Endothelial cell (in vitro differentiated cells): ENCODE results near the gene TBK1. TPM values are rescaled to one million over a fixed set of nuclear protein-coding genes. Genes with fewer than 3 reads are reported as not detected.

Experiments used
- DNase-seq: peaks from one replicate; pipeline ENCODE4 v3.0.0; 2021; ENCODE audit warnings: low spot score
- H3K27ac Mint-ChIP-seq: one replicate; pipeline ENCODE4 v1.8.0; 2021; ENCODE audit warnings: mixed read lengths, inconsistent platforms; ENCODE audit not compliant: unreplicated experiment
- H3K27me3 Mint-ChIP-seq: one replicate; pipeline ENCODE4 v1.8.0; 2021; ENCODE audit warnings: mild to moderate bottlenecking, moderate library complexity, mixed read lengths, inconsistent platforms; ENCODE audit not compliant: unreplicated experiment
- H3K36me3 Mint-ChIP-seq: one replicate; pipeline ENCODE4 v1.8.0; 2021; ENCODE audit warnings: mild to moderate bottlenecking, low read depth, mixed read lengths, inconsistent platforms; ENCODE audit not compliant: unreplicated experiment
- H3K4me1 Mint-ChIP-seq: one replicate; pipeline ENCODE4 v1.8.0; 2021; ENCODE audit warnings: mild to moderate bottlenecking, mixed read lengths, inconsistent platforms; ENCODE audit not compliant: unreplicated experiment
- H3K4me3 Mint-ChIP-seq: one replicate; pipeline ENCODE4 v1.8.0; 2021; ENCODE audit warnings: mild to moderate bottlenecking, mixed read lengths, inconsistent platforms; ENCODE audit not compliant: unreplicated experiment
- H3K9me3 Mint-ChIP-seq: one replicate; pipeline ENCODE4 v1.8.0; 2021; ENCODE audit warnings: mixed read lengths, inconsistent platforms; ENCODE audit not compliant: unreplicated experiment
- CTCF ChIP-seq: fragments of 200-600 bp; sonication (generic); IDR thresholded peaks from one replicate; pipeline ENCODE4 v1.5.0; 2021; ENCODE audit warnings: antibody characterized with exemption; ENCODE audit not compliant: unreplicated experiment
- total RNA-seq: library from RNA; stranded (reverse); fragmentation: NEBNext Ultra II Directional; extraction: Animal tissue kit (Norgen Biotek cat#: 25700); gene quantifications from one replicate; pipeline ENCODE4 v1.2.1, GENCODE V29; 2021; ENCODE audit not compliant: unreplicated experiment

TBK1 gene
- total RNA-seq, 1 donor from 2014 or later = 20.6 TPM

- no peak for DNase-seq
- Mint-ChIP-seq H3K36me3 (peaks cover 7% of the 10 kb centered on the region), H3K9me3 (no peaks in the 10 kb centered on the region), H3K27me3 (no peaks in the 10 kb centered on the region), H3K4me3 (no peak overlapping the region), H3K4me1 (no peaks in the 10 kb centered on the region), H3K27ac (no peak overlapping the region)
- no peak for TF ChIP-seq CTCF
These were observed 41.6 kb downstream of the TBK1 start for GRCh38 chr12:64493513-64493912.

- no peak overlapping the region for H3K4me3 Mint-ChIP-seq
- TF ChIP-seq CTCF = no peak
- peaks cover 9% of the 10 kb centered on the region for H3K36me3 Mint-ChIP-seq
- H3K27ac Mint-ChIP-seq = no peak overlapping the region
- no peaks in the 10 kb centered on the region for H3K9me3 Mint-ChIP-seq
- no peaks in the 10 kb centered on the region for H3K4me1 Mint-ChIP-seq
- no peaks in the 10 kb centered on the region for H3K27me3 Mint-ChIP-seq
- no peak for DNase-seq
These were observed 43.2 kb downstream of the TBK1 start for GRCh38 chr12:64494998-64495729.

GRCh38 chr12:64496839-64497400 lies 45.0 kb downstream of the TBK1 start:
- TF ChIP-seq CTCF = no peak
- DNase-seq = no peak
- Mint-ChIP-seq H3K4me1 (no peaks in the 10 kb centered on the region), H3K27ac (no peak overlapping the region), H3K4me3 (no peak overlapping the region), H3K36me3 (peaks cover 9% of the 10 kb centered on the region), H3K27me3 (no peaks in the 10 kb centered on the region), H3K9me3 (no peaks in the 10 kb centered on the region)

GRCh38 chr12:64497484-64497883 lies 45.6 kb downstream of the TBK1 start:
- Mint-ChIP-seq H3K4me1 (no peaks in the 10 kb centered on the region), H3K36me3 (peaks cover 9% of the 10 kb centered on the region), H3K27me3 (no peaks in the 10 kb centered on the region), H3K9me3 (no peaks in the 10 kb centered on the region), H3K4me3 (no peak overlapping the region), H3K27ac (no peak overlapping the region)
- DNase-seq = no peak
- TF ChIP-seq CTCF = no peak

- H3K36me3 Mint-ChIP-seq = peaks cover 9% of the 10 kb centered on the region
- H3K27ac Mint-ChIP-seq = no peak overlapping the region
- H3K27me3 Mint-ChIP-seq = no peaks in the 10 kb centered on the region
- DNase-seq = no peak
- no peaks in the 10 kb centered on the region for H3K4me1 Mint-ChIP-seq
- no peaks in the 10 kb centered on the region for H3K9me3 Mint-ChIP-seq
- H3K4me3 Mint-ChIP-seq = no peak overlapping the region
- no peak for TF ChIP-seq CTCF
These were observed 46.0 kb downstream of the TBK1 start for GRCh38 chr12:64497903-64498302.
